Mammary epithelial cell (primary cell): Measurements from ENCODE around the gene PTK7.

Source experiments
- EZH2 ChIP-seq: IDR thresholded peaks from 2 replicates; pipeline ENCODE4 v1.6.1; 2012; ENCODE audit warnings: low read length, inconsistent platforms, borderline replicate concordance
- TF ChIP-seq, protein P1 (sequence below), 2 donors: IDR thresholded peaks in 1 of 2; conservative IDR thresholded peaks in 1 of 2; 2 replicates each; pipeline ENCODE4 v1.5.1; 2011 to 2012; ENCODE audit warnings: inconsistent platforms in 2 of 2, low read length in 2 of 2, mild to moderate bottlenecking in 2 of 2, control low read depth in 1 of 2, low read depth in 1 of 2; ENCODE audit not compliant: insufficient read depth in 1 of 2; ENCODE audit errors: extremely low read depth in 1 of 2

DNA sequence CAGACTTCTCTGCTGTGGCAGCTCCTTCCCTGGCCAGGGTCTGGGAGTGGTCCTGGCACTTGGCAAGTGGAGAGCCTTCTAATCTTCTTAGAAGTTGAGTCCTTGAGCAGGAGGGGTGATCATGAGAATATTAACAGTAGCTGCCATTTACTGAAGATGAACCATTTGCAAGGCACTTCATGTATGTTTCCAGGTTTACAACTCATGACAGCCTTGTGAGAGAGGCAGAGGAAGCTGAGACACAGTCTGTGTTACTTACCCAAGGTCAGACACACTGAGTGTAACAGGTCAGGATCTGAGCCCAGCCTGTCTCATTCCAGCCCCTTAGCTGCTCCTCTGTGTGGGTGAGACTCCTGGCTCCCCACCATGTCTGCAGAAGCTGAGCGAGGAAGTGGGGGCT lies 49.4 kb downstream of the PTK7 start:
- TF ChIP-seq EZH2 = no peak
- TF ChIP-seq, protein P1, sequence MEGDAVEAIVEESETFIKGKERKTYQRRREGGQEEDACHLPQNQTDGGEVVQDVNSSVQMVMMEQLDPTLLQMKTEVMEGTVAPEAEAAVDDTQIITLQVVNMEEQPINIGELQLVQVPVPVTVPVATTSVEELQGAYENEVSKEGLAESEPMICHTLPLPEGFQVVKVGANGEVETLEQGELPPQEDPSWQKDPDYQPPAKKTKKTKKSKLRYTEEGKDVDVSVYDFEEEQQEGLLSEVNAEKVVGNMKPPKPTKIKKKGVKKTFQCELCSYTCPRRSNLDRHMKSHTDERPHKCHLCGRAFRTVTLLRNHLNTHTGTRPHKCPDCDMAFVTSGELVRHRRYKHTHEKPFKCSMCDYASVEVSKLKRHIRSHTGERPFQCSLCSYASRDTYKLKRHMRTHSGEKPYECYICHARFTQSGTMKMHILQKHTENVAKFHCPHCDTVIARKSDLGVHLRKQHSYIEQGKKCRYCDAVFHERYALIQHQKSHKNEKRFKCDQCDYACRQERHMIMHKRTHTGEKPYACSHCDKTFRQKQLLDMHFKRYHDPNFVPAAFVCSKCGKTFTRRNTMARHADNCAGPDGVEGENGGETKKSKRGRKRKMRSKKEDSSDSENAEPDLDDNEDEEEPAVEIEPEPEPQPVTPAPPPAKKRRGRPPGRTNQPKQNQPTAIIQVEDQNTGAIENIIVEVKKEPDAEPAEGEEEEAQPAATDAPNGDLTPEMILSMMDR (conservative IDR thresholded peaks at IDR 0.05 in 1 of 2, IDR thresholded peaks at IDR 0.05 in 1 of 2; ENCODE audit: extremely low read depth in 1 of 2, insufficient read depth in 1 of 2, low read depth in 1 of 2, low read length in 2 of 2) = no peak
